Measurements from ENCODE around the gene PTPN18.

GRCh38 chr2:130338793-130339345, 17.0 kb upstream of the PTPN18 start:
- no peak for TF ChIP-seq CTCF (IDR thresholded peaks at IDR 0.05)
- no peak for TF ChIP-seq EP300 (IDR thresholded peaks at IDR 0.05)
- TF ChIP-seq POLR2AphosphoS5 (IDR thresholded peaks at IDR 0.05), result no peak
- TF ChIP-seq POLR2A (IDR thresholded peaks at IDR 0.05), result no peak
